GM18508 (cell line): ENCODE measurements around the gene ARMC2.

Experiments used
- ATAC-seq: cut with Tn5 transposase; IDR thresholded peaks from one replicate; pipeline ENCODE4 v1.9.1; 2021; ENCODE audit warnings: moderate number of reproducible peaks; ENCODE audit not compliant: insufficient read depth, unreplicated experiment

ARMC2 gene

GRCh38 chr6:108947114-108947854, 99.1 kb downstream of the ARMC2 start:
- no peak for ATAC-seq

GRCh38 chr6:108948181-108948661, 100.0 kb downstream of the ARMC2 start:
- no peak for ATAC-seq

- no peak for ATAC-seq
Measured at GRCh38 chr6:108951351-108951953, 103.2 kb downstream of the ARMC2 start.

- no peak for ATAC-seq
Measured at GRCh38 chr6:108952776-108953486, 104.7 kb downstream of the ARMC2 start.

- ATAC-seq, result no peak
Measured at GRCh38 chr6:108953681-108954080, 105.5 kb downstream of the ARMC2 start.

GRCh38 chr6:108955329-108955949, 107.2 kb downstream of the ARMC2 start:
- no peak for ATAC-seq

- no peak for ATAC-seq
Measured at GRCh38 chr6:108957221-108957620, 109.0 kb downstream of the ARMC2 start.

- ATAC-seq, result no peak
Measured at GRCh38 chr6:108958900-108959770, 110.9 kb downstream of the ARMC2 start.

- ATAC-seq, result no peak
Measured at GRCh38 chr6:108959972-108960582, 111.9 kb downstream of the ARMC2 start.

- ATAC-seq, result no peak
Measured at GRCh38 chr6:108960601-108961000, 112.4 kb downstream of the ARMC2 start.

GRCh38 chr6:108961077-108961476, 112.9 kb downstream of the ARMC2 start:
- no peak for ATAC-seq

GRCh38 chr6:108961985-108962384, 113.8 kb downstream of the ARMC2 start:
- no peak for ATAC-seq

GRCh38 chr6:108966251-108966650, 118.0 kb downstream of the ARMC2 start:
- ATAC-seq, result no peak

GRCh38 chr6:108966855-108967755, 118.9 kb downstream of the ARMC2 start:
- ATAC-seq, result no peak

GRCh38 chr6:108968325-108969316, 120.4 kb downstream of the ARMC2 start:
- ATAC-seq, result no peak

- ATAC-seq, result no peak
Measured at GRCh38 chr6:108969776-108970175, 121.6 kb downstream of the ARMC2 start.

- ATAC-seq, result no peak
Measured at GRCh38 chr6:108974201-108974600, 126.0 kb downstream of the ARMC2 start.
